Endothelial cell of umbilical vein (primary cell): ENCODE data around the gene AMN. TPM values are rescaled to one million over a fixed set of nuclear protein-coding genes. Genes with fewer than 3 reads are reported as not detected.

Experiments
- BruUV-seq: library from RNA; stranded (reverse); fragments of 400-500 nt; replicated peaks from 2 replicates; lab custom pipeline; 2021; lab: Mats Ljungman, UMichigan
- CTCF ChIA-PET: fragments of 300-600, 350-600 bp; sonication (Branson Sonifier 250); formaldehyde crosslinking; loops from one replicate; lab custom pipeline; 2021; ENCODE audit warnings: antibody characterized with exemption, inconsistent platforms; lab: Charles Lee
- POLR2A ChIA-PET: fragments of 300-600, 350-600 bp; sonication (Branson Sonifier 250); formaldehyde crosslinking; loops from one replicate; lab custom pipeline; 2021; ENCODE audit warnings: antibody characterized with exemption, inconsistent platforms; lab: Charles Lee
- DNase-seq: peaks from one replicate; pipeline ENCODE4 v3.0.0-alpha.2; 2011; ENCODE audit warnings: low read depth, low spot score
- FAIRE-seq: peaks from 2 replicates; lab custom pipeline; 2011; peaks lifted over from hg19 to GRCh38; lab: Jason Lieb, UNC
- H2AFZ ChIP-seq: 2 replicates; pipeline ENCODE4 v1.6.0; 2012; ENCODE audit warnings: low read depth, low read length, control low read depth, inconsistent platforms
- H3K27ac ChIP-seq: 2 replicates; pipeline ENCODE4 v1.5.1; 2011; ENCODE audit warnings: low read depth, mild to moderate bottlenecking, control low read depth, low read length, moderate library complexity; ENCODE audit not compliant: insufficient read depth
- H3K27me3 ChIP-seq, 2 experiments: 2 replicates each; pipeline versions ENCODE4 v1.6.0 to v1.6.1; 2011; ENCODE audit warnings: low read length in 2 of 2, mixed read lengths in 1 of 2; ENCODE audit not compliant: control insufficient read depth in 2 of 2, insufficient read depth in 2 of 2
- H3K36me3 ChIP-seq, 2 experiments: 2 replicates in 1 of 2; 3 replicates in 1 of 2; pipeline ENCODE4 v1.5.1; 2011; ENCODE audit warnings: low read length in 2 of 2, mild to moderate bottlenecking in 1 of 2, moderate library complexity in 1 of 2; ENCODE audit not compliant: control insufficient read depth in 2 of 2, insufficient read depth in 2 of 2; ENCODE audit errors: extremely low read depth in 1 of 2
- H3K4me1 ChIP-seq: 3 replicates; pipeline ENCODE4 v1.5.1; 2011; ENCODE audit warnings: mild to moderate bottlenecking, low read length; ENCODE audit not compliant: control insufficient read depth, insufficient read depth; ENCODE audit errors: extremely low read depth
- H3K4me2 ChIP-seq: 2 replicates; pipeline ENCODE4 v1.6.1; 2011; ENCODE audit warnings: low read length, control low read depth, mixed read lengths; ENCODE audit not compliant: insufficient read depth
- H3K4me3 ChIP-seq, 3 experiments: fragments of 200-600 bp in 1 of 3; sonication (generic), shearing (Covaris generic) in 1 of 3; replicated peaks in 1 of 3; 2 replicates each; pipeline ENCODE4 v1.5.1; 2011 to 2016; ENCODE audit warnings: control low read depth in 3 of 3, low read length in 3 of 3, mild to moderate bottlenecking in 2 of 3, inconsistent platforms in 1 of 3, low read depth in 1 of 3, moderate library complexity in 1 of 3; ENCODE audit not compliant: insufficient read depth in 1 of 3
- H3K79me2 ChIP-seq: 2 replicates; pipeline ENCODE4 v1.6.0; 2012; ENCODE audit warnings: low read length, inconsistent platforms; ENCODE audit not compliant: control insufficient read depth, insufficient read depth
- H3K9ac ChIP-seq: replicated peaks from 2 replicates; pipeline ENCODE3; 2011; ENCODE audit warnings: low read length, control low read depth; ENCODE audit not compliant: insufficient read depth; ENCODE audit errors: extremely low read depth
- H3K9me1 ChIP-seq: replicated peaks from 3 replicates; pipeline ENCODE4 v1.6.0; 2011; ENCODE audit warnings: mild to moderate bottlenecking, low read length; ENCODE audit not compliant: control insufficient read depth, insufficient read depth; ENCODE audit errors: extremely low read depth
- H3K9me3 ChIP-seq: replicated peaks from 2 replicates; pipeline ENCODE4 v1.5.1; 2012; ENCODE audit warnings: low read length, inconsistent platforms; ENCODE audit not compliant: control insufficient read depth, insufficient read depth
- H4K20me1 ChIP-seq: replicated peaks from 2 replicates; pipeline ENCODE3; 2011; ENCODE audit warnings: mild to moderate bottlenecking, low read length; ENCODE audit not compliant: control insufficient read depth, insufficient read depth; ENCODE audit errors: extremely low read depth
- CTCF ChIP-seq, 2 donors: IDR thresholded peaks; 1 replicate in 1 of 2; 2 replicates in 1 of 2; pipeline ENCODE4 v1.5.1; 2011; ENCODE audit warnings: low read length in 2 of 2, mild to moderate bottlenecking in 2 of 2, moderate library complexity in 2 of 2, control low read depth in 1 of 2, inconsistent platforms in 1 of 2, low read depth in 1 of 2; ENCODE audit not compliant: insufficient read depth in 1 of 2; ENCODE audit errors: extremely low read depth in 1 of 2
- EZH2 ChIP-seq: IDR thresholded peaks from 2 replicates; pipeline ENCODE4 v1.6.1; 2012; ENCODE audit warnings: borderline replicate concordance, low read depth, mild to moderate bottlenecking, moderate library complexity, low read length, inconsistent platforms; ENCODE audit not compliant: severe bottlenecking
- FOS ChIP-seq: IDR thresholded peaks from 2 replicates; pipeline ENCODE4 v1.6.1; 2011; ENCODE audit warnings: mild to moderate bottlenecking, low read length, moderate library complexity, borderline replicate concordance; ENCODE audit not compliant: insufficient read depth
- GATA2 ChIP-seq: IDR thresholded peaks from 2 replicates; pipeline ENCODE4 v1.7.0; 2011; ENCODE audit warnings: low read depth, mild to moderate bottlenecking, moderate library complexity, mixed read lengths, low read length; ENCODE audit not compliant: insufficient read length, insufficient read depth
- JUN ChIP-seq: IDR thresholded peaks from 2 replicates; pipeline ENCODE4 v1.6.1; 2011; ENCODE audit warnings: borderline replicate concordance, low read depth; ENCODE audit not compliant: insufficient read length, insufficient read depth
- MAX ChIP-seq: IDR thresholded peaks from 2 replicates; pipeline ENCODE4 v1.6.1; 2011; ENCODE audit not compliant: insufficient read depth, insufficient read length
- MYC ChIP-seq: IDR thresholded peaks from one replicate; pipeline ENCODE4 v1.6.1; 2011; ENCODE audit warnings: mild to moderate bottlenecking, low read depth, low read length
- POLR2A ChIP-seq: IDR thresholded peaks from 2 replicates; pipeline ENCODE4 v1.6.1; 2012; ENCODE audit warnings: low read depth, mild to moderate bottlenecking, control low read depth, low read length
- POLR2AphosphoS5 ChIP-seq: IDR thresholded peaks from 2 replicates; pipeline ENCODE4 v1.6.1; 2012; ENCODE audit warnings: low read depth, mild to moderate bottlenecking, control low read depth, low read length, moderate library complexity; ENCODE audit not compliant: insufficient read depth
- dilution Hi-C: fragments of 300-500 bp; cut with MboI; formaldehyde crosslinking; loops from one replicate; pipeline ENCODE4 v1.15.0; 2019; ENCODE audit warnings: low sequenced_read_pairs; ENCODE audit not compliant: extremely low pct_ligation_motif_present
- intact Hi-C: fragments of 100-400 bp; cut with micrococcal nuclease; formaldehyde crosslinking; loops from one replicate; pipeline ENCODE4 v1.10.0; 2022
- polyA plus RNA-seq, 4 experiments: library from polyadenylated mRNA; depleted of rRNA in 3 of 4; stranded (reverse) in 3 of 4; unstranded in 1 of 4; fragments of >200 nt; gene quantifications; 2 replicates each; pipeline versions ENCODE4 v1.2.1 to v1.2.3, GENCODE V29; 2011 to 2012; ENCODE audit warnings: missing spikeins in 1 of 4
- total RNA-seq: library from RNA; stranded (reverse); gene quantifications from 2 replicates; pipeline ENCODE4 v1.2.3, GENCODE V29; 2021

The AMN gene
- total and polyA plus RNA-seq, 2 donors (not counting 3 experiments of a cell fraction or from before 2014, with no cell fraction given): 0.03 TPM; not detected in 1

- FAIRE-seq (no peak), DNase-seq (no peak)
- H2AFZ ChIP-seq: no peak overlapping the region
- peaks cover 27 to 35% of the 10 kb centered on the region in 2 experiments for H3K27me3 ChIP-seq
- H3K4me3 ChIP-seq: no peak overlapping the region
- intact Hi-C loops: no loop called here
- ChIA-PET POLR2A (no interaction called here), CTCF (interaction anchor here (2.6 kb wide), 1 partner anchor 226 kb away, joined by 9 read pairs; no protein-coding TSS in a partner anchor)
- BruUV-seq: no TSS peak
- no peaks in the 10 kb centered on the region for H3K9me1 ChIP-seq
- H4K20me1 ChIP-seq: no peaks in the 10 kb centered on the region
- H3K4me2 ChIP-seq: no peak overlapping the region
- no peaks in the 10 kb centered on the region for H3K36me3 ChIP-seq
- peaks cover 4% of the 10 kb centered on the region for H3K4me1 ChIP-seq
- dilution Hi-C loops: no loop called here
- no peak overlapping the region for H3K9ac ChIP-seq
- H3K27ac ChIP-seq: no peak overlapping the region
- no peaks in the 10 kb centered on the region for H3K79me2 ChIP-seq
- TF ChIP-seq FOS (no peak), EZH2 (no peak), JUN (no peak), MAX (no peak), CTCF (IDR thresholded peaks at IDR 0.05; ENCODE audit: extremely low read depth in 1 of 2, insufficient read depth in 1 of 2, low read depth in 1 of 2, low read length in 2 of 2) (no peak), POLR2AphosphoS5 (no peak), GATA2 (no peak), MYC (no peak), POLR2A (no peak)
- H3K9me3 ChIP-seq: no peaks in the 10 kb centered on the region
Measured at GRCh38 chr14:102920273-102920997, 2.0 kb upstream of the AMN start.
